Measurements from ENCODE around the gene FSD1L.

GRCh38 chr9:105572455-105572854 lies 124.6 kb downstream of the FSD1L start:
- TF ChIP-seq CTCF (IDR thresholded peaks at IDR 0.05) (no peak), CHD2 (IDR thresholded peaks at IDR 0.05; ENCODE audit: low read length, partially characterized antibody) (no peak), NFIC (IDR thresholded peaks at IDR 0.05; ENCODE audit: borderline replicate concordance) (no peak), ZBTB33 (IDR thresholded peaks at IDR 0.05; ENCODE audit: borderline replicate concordance, low read depth) (no peak), GATA2 (CRISPR knock-in tag; IDR thresholded peaks at IDR 0.05) (no peak), EP300 (IDR thresholded peaks at IDR 0.05; ENCODE audit: borderline replicate concordance in 1 of 2, low read depth in 1 of 2, low read length in 1 of 2) (no peak), IRF3 (IDR thresholded peaks at IDR 0.05; ENCODE audit: low read depth, low read length) (no peak), TAF1 (IDR thresholded peaks at IDR 0.05; ENCODE audit: borderline replicate concordance, low read depth, low read length) (no peak), FOSL2 (IDR thresholded peaks at IDR 0.05; ENCODE audit: borderline replicate concordance, low read depth) (no peak), RCOR1 (IDR thresholded peaks at IDR 0.05; ENCODE audit: low read length) (no peak), RFX5 (IDR thresholded peaks at IDR 0.05; ENCODE audit: low read length) (no peak)
- TF ChIP-seq, protein P1, sequence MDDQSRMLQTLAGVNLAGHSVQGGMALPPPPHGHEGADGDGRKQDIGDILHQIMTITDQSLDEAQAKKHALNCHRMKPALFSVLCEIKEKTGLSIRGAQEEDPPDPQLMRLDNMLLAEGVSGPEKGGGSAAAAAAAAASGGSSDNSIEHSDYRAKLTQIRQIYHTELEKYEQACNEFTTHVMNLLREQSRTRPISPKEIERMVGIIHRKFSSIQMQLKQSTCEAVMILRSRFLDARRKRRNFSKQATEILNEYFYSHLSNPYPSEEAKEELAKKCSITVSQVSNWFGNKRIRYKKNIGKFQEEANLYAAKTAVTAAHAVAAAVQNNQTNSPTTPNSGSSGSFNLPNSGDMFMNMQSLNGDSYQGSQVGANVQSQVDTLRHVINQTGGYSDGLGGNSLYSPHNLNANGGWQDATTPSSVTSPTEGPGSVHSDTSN (IDR thresholded peaks at IDR 0.05), result no peak

All from SK-N-SH (cell line).